Effector CD4-positive, alpha-beta T cell (primary cell): Measurements from ENCODE around the gene DENND6B.
A peak's percentile ranks its signal among the peaks of the same experiment; 100 is the strongest.
"Not testable (repeated sequence)": the region's sequence is repeated elsewhere in the genome, so short reads cannot be mapped to it uniquely, and the experiment has no call there.

Experiments used
- DNase-seq: peaks from one replicate; pipeline ENCODE4 v3.0.0-alpha.2; 2020

The DENND6B gene

DNA sequence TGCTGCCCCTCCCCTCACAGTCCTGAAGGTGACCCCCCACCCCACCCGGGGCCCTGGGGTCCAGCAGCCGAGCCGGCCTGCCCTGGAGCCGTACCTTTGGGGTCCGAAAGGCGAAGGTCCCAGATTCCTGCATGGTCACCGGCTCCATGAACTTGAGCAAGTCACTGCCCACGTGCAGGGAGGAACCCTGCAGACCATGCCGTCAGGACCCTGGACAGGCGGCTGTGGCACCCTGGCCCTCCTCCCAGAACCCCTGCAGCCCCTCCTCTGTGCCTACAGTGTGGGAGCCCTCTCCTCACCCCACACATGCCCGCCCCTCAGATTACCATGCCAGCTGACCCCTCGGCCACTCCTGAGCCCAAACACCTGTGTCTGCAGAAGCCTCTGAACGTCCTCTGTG, 42.3 kb downstream of the DENND6B start:
- no peak for DNase-seq

DNA sequence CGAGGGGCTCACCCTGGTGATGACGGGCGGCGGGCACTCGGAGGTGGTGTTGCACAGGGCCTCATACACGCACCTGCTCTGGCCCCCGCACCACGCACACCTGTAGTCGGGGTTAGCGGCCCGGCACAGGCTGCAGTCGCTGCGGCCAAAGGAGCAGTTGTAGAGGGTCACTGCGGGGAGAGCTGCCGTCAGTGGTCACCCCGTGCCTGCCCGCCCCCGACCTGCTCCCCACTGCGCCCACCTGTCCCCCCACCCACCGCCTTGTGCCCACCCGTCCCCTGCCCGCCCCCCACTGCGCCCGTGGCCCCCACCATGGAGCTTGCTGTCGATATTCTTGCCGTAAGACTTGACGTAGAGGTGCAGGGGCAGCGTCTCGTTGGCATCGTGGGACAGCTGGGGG, 43.0 kb downstream of the DENND6B start:
- DNase-seq: no peak

GRCh38 chr22:50282361-50283155, 44.3 kb downstream of the DENND6B start:
- no peak for DNase-seq

- no peak for DNase-seq
Measured at GRCh38 chr22:50281957-50282356, 44.9 kb downstream of the DENND6B start.

DNA sequence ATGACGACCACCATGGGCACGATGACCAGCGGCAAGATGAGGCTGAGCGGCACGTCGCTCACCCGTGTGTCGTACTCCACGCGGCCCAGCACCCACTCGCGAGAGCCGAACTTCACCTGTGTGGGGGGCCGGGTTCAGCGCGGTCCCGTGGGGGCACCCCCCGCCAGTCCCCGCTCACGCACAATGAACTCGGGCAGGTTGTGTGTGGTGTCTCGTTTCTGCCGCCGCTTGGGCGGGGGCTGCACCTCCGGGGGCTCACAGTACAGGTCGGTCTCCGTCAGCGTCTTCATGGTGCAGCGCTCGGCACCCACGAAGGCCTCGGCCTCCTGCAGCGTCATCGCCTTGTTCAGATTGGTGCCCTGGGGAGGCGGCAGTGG, 45.4 kb downstream of the DENND6B start:
- DNase-seq: no peak

GRCh38 chr22:50280708-50281383, 46.0 kb downstream of the DENND6B start:
- no peak for DNase-seq

DNA sequence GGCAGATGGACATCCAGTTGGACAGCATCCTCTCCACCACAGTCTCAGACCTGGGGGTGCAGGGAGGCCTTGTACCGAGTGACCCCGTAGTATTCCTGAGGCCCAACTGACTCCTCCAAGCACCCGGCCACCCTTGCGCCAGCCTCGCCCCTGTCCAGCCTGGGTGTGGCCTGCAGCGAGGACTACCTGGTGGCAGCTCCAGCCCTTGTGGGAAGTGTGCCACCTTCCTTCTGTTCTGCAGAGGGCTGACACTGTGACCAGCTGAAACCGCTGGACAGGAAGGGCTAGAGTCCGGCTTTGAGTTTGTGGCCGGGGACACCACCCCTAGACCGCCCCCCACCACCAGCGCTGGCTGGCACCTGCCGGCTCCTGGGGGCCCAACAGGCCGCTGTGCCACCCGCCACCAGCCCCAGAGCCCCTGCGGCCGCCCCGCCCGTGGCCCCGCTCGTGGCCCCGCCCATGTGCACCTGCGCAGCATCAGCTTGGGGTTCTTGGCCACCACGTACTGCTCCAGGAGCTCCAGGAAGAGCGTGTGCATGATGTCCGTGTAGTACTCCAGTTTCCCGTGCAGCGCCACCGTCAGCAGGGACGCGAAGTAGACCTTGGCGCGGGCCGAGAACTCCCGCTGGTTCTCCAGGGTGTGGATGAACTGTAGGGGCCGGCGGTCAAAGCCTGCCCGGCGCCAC, 46.6 kb downstream of the DENND6B start:
- DNase-seq: no peak

GRCh38 chr22:50278956-50279619, 47.7 kb downstream of the DENND6B start:
- DNase-seq: no peak

DNA sequence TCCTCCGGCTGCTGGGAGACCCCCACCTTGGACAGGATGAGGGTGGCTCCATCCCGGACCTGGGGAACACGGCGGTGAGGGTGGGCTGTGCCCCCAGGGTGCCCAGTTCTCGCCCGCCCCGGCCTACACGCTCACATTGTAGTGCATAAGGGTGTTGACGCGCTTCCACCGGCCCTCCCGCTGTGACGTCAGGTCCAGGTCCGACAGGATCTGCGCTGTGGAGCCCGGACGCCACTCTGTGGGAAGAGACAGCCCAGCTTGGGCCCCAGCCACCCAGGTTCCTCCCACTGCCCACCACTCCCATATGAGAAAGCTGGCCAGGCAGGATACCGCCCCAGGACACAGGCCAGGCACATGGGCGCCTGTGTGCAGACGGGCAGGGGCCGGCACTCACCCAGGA, 48.4 kb downstream of the DENND6B start:
- DNase-seq: no peak

- no peak for DNase-seq
Measured at GRCh38 chr22:50277761-50278160, 49.1 kb downstream of the DENND6B start.

DNA sequence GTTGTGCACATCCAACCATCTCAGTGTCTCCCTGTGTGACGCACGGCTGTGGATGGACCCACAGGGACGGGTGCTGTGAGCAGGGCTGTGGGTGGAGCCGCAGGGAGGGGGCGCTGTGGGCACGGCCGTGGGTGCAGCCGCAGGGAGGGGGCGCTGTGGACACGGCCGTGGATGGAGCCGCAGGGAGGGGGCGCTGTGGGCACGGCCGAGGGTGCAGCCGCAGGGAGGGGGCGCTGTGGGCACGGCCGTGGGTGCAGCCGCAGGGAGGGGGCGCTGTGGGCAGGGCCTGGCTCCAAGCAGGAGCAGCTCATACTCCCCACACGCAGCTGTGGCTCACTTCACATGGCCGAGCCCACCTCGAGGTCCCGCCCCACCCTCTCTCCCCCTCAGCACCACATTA, 50.7 kb downstream of the DENND6B start:
- peak; percentile 22 for DNase-seq

GRCh38 chr22:50275181-50276055, 51.4 kb downstream of the DENND6B start:
- DNase-seq: no peak

DNA sequence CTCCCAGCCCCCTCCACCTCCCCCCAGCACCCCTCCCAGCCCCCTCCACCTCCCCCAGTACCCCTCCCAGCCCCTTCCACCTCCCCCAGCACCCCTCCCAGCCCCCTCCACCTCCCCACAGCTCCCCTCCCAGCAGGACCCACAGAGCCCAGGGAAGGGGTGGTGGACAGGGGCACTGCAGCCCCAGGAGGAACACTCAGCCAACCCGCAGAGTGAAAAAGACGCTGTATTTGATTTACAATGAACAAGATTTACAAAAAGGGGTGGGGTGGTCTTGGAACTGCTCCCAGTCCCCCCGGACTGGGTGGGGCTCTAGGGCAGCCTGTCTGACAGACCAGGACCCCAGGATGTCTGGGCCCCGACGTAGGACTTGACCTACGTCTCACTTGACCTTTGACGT, 52.0 kb downstream of the DENND6B start:
- no peak for DNase-seq

DNA sequence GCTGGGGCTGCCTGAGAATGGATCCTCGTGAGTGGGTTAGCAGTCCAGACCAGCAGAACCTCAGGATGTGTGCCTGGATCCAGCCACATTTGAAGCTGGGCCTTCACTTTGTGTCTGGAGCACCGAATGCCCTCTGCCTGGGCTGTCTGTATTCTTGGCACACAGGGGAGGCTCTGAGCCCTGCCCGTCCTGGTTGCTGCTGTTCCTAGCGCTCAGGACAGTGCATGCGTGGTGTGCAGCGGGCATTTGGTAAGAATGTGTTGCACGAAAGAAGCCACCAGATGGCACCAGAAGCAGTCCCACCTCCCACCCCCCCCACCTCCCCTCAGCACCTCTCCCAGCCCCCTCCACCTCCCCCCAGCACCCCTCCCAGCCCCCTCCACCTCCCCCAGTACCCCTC, 52.5 kb downstream of the DENND6B start:
- DNase-seq: peak; percentile 26

DNA sequence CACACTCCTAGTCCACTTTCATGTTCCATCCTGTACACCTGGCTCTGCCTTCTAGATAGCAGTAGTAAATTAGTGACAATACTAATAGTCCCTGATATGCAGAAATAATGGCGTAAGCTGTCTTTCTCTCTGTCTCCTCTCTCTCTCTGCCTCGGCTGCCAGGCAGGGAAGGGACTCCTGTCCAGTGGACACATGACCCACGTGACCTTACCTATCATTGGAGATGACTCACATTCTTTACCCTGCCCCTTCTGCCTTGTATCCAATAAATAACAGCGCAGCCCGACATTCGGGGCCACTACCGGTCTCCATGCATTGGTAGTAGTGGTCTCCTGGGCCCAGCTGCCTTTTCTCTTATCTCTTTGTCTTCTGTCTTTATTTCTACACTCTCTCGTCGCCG, 53.0 kb downstream of the DENND6B start:
- DNase-seq: not testable (repeated sequence)

- not testable (repeated sequence) for DNase-seq
Measured at GRCh38 chr22:50273352-50273751, 53.5 kb downstream of the DENND6B start.

- no peak for DNase-seq
Measured at GRCh38 chr22:50272044-50272802, 54.6 kb downstream of the DENND6B start.

DNA sequence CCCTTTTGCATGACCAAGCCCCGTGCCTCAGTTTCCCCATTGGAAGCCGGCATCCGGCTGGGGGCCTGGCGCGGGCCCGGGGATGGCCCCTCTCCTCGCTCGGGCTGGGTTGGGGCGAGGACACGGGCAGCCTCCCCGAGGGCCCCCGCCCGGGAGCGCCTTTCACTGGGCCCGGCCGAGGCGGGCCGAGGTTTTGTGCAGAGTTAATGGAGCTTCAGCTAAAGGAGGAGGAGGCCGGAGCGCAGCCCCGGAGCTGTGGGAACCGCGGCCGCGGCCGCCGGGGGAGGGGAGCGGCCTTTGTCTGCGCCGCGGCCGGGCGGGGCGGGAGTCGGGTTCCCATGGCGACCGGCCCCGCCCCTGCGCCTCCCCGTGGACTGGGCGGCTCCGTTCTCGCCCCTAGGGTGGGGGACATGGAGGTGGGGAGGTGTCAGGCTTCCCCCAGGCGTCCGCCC, 55.3 kb downstream of the DENND6B start:
- peak; percentile 19 for DNase-seq

GRCh38 chr22:50270666-50271394, 56.0 kb downstream of the DENND6B start:
- DNase-seq: peak; percentile 66

DNA sequence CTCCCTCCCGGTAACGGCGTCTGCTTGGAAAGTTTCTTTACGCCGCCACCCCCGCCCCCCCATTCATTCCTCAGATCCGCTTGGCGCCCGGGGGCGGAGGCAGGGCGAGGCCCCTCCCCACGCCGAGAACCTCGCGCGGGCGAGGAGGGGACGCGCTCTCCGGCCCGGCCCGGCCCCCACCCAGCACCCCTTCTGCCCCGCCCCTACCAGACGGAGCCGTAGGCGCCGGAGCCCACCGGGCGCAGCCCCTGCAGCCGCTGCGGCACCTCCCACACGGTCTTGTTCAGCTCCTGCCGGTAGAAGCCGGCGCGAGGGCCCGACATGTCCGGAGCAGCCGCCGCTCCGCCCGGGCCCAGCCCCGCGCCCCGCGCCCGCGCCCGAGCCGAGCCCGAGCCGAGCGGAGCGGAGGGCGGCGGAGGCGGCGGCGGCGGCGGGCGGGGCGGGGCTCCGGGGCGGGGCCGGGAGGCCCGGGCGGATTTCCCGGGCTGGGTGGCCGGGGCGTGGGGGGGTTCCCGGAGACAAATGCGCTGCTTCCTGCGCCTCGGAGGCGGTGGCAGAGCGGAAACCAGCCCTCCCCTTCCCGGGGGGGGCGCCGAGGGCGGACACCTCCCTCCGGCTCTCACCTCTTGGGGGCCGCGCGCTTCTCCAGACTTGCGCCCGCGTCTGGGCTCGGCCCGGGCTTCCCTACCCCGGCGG, 56.7 kb downstream of the DENND6B start, which contains the start of gene MAPK11:
TSS of gene MAPK11 (minus strand) at position 411 of the 696 bp plus-strand sequence. CDS start at position 323, 88 bp downstream.
- DNase-seq: peak; percentile 55
